HG03060 (cell line): ENCODE data around the gene MYMK.

ENCODE experiments used
- ATAC-seq: cut with Tn5 transposase; IDR thresholded peaks from one replicate; pipeline ENCODE4 v1.9.1; 2021; ENCODE audit warnings: low read depth, moderate number of reproducible peaks; ENCODE audit not compliant: unreplicated experiment

MYMK gene

DNA sequence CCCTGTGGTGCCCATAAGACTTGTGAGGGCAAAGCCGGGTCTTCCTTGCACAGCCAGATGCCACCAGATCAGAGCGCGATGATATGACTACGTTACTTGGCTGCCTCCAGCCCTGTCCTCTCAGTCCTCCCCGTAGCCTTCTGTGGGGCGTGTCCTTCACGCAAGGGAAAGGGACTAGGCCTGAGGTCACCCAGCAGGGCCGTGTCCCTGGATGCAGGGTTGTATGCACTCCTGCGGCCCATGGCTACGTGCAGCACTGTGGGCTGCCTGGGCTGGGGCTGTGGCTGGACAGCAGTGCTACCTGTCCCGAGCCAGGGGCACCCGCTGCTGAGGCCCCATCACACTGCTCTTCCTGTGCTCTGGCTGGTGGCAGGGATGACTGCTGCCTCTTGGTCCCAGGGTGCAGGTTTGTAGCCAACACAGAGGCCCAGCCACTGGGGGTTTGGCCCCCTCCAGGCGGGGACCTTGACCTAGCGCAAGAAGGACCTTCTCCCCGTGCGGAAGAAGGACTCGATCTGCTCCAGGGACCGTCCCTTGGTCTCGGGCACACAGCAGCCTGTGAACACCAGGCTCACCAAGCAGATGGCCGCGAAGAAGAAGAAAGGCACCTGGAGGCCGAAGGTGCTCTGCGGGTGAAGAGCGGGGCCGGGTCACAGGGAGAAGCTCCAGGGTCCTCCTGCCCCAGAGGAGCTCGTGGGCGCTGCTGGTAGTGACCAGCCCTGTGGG, 53.0 kb downstream of the MYMK start:
- ATAC-seq: no peak

GRCh38 chr9:133470988-133471387, 53.8 kb downstream of the MYMK start:
- ATAC-seq: no peak

DNA sequence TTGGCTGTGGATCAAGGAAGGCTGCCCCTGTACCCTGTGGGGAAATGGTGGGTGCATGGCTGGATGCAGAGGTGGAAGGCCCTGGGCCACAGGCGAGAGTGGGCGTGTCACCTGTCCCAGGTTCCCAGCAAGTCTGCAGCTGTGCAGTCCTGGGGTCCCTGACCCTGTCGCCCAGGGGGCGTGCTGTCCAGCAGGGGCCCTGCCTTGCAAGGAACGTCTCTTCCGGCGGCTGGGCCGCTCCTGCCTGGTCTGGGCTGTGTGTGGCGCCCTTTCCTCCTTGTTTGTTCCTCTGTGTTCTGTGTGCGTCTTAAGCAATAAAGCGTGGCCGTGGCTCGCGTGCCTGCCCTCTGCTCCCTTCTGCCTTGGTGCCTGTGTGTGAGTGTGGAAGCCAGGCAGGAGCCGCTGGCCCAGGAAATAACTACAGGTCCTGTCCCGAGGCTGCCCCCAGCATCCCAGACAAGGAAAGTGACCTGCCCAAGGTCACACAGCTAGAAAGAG, 54.3 kb downstream of the MYMK start:
- no peak for ATAC-seq

DNA sequence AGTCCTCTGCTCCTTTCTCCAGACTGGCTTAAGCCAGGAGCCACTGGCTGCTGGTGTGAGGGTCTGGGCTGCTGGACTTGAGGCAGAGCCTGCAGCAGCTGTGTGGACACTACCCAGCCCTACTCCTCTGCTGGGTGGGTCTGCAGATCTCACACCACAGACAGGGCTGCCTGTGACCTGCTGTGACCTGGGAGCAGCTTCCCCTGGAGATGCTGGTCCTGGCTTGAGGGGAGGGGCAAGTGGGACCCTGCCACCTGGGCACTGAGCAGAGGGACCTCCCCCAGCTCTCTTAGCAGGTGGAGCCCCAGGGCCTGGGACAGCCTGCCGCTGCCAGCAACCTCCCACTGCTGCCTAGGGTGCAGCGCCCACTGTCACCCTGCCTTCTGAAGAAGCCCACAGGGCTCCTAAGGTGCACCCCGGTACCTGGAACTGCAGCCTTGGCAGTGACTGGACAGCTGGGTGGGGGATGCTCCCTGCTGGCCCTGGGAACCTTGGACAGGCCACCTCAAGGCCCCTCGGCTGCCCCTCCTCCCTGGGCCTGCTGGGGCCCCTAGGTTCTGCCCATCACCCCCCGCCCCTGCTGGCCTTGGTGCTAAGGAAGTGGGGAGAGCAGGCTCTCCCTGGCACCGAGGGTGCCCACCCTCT, 55.9 kb downstream of the MYMK start:
- no peak for ATAC-seq

DNA sequence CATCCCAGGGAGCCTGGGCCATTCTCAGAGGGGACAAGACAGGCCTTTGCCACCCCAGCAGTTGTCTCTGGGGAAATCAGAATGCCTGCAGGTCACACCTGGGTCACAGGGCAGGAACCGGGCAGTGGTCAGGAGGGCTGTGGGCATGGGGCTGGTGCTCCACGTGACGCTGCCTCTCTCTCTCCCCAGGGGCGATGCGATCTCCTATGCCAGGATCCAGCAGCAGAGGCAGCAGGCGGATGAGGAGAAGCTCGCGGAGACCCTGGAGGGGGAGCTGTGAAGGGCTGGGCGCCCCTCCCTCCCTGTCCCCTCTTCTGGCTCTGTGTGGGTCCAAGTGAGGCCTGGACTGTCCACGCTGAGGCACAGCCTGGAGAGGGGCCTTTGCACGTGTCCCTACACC, 56.4 kb downstream of the MYMK start:
- ATAC-seq: no peak

- ATAC-seq: no peak
Observed at GRCh38 chr9:133467101-133467500, 57.7 kb downstream of the MYMK start.

DNA sequence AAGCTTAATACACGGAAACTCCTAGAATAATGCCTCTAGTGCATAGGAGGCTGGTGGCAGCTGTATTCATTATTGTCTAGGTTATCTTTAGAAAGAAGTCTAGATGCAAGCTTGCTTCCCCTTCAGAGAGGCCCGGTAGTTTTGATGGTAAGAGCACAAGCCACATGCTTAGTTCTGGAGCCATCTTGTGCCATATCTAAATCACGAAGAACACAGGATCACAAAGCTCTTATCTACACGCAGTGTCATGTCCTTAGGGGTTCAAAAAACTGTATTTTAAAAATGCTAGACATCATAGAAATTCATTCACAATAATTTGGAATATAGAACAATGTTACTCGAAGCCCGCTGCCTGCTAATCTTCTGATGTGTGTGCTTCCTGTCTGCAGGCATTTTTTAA, 58.8 kb downstream of the MYMK start:
- ATAC-seq: no peak

DNA sequence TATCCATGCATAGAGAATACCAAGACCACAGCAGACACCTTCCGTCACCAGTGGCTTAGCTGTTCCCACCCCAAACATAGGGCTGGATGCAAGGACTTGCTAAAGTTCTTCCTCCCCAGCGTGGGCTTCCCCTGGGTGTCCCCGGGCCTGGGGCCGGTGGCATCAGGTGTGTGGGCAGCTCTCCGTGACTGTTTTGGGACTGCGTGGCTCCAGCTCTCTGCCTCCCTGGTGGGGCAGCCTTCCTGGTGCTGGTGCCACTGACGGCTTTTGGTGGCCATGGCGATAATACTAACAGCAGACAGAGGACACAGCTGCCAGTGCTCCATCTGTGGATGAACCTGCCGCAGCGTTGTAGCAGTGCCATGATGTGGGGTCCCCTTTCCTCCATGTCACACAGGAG, 60.1 kb downstream of the MYMK start:
- ATAC-seq: no peak
